GM19099 (cell line): Measurements from ENCODE around the gene JAK1.

ENCODE experiments used
- POLR2A ChIP-seq: IDR thresholded peaks from 3 replicates; pipeline ENCODE4 v1.6.1; 2011; ENCODE audit warnings: low read depth; ENCODE audit not compliant: insufficient read length; ENCODE audit errors: extremely low read depth

Gene JAK1

GRCh38 chr1:64941461-64942117, 24.8 kb downstream of the JAK1 start:
- no peak for TF ChIP-seq POLR2A

GRCh38 chr1:64940025-64940424, 26.3 kb downstream of the JAK1 start:
- no peak for TF ChIP-seq POLR2A

GRCh38 chr1:64938991-64939390, 27.4 kb downstream of the JAK1 start:
- TF ChIP-seq POLR2A, result no peak

GRCh38 chr1:64936956-64937355, 29.4 kb downstream of the JAK1 start:
- TF ChIP-seq POLR2A, result no peak

GRCh38 chr1:64935551-64936155, 30.7 kb downstream of the JAK1 start:
- TF ChIP-seq POLR2A, result no peak

GRCh38 chr1:64934878-64935275, 31.5 kb downstream of the JAK1 start:
- TF ChIP-seq POLR2A, result no peak

GRCh38 chr1:64934115-64934877, 32.1 kb downstream of the JAK1 start:
- TF ChIP-seq POLR2A, result no peak

GRCh38 chr1:64933296-64934070, 32.9 kb downstream of the JAK1 start:
- no peak for TF ChIP-seq POLR2A

GRCh38 chr1:64932962-64933295, 33.4 kb downstream of the JAK1 start:
- no peak for TF ChIP-seq POLR2A

GRCh38 chr1:64929221-64929620, 37.1 kb downstream of the JAK1 start:
- TF ChIP-seq POLR2A, result no peak

- no peak for TF ChIP-seq POLR2A
Measured at GRCh38 chr1:64928325-64928724, 38.0 kb downstream of the JAK1 start.

- TF ChIP-seq POLR2A, result no peak
Measured at GRCh38 chr1:64925594-64925993, 40.8 kb downstream of the JAK1 start.

- no peak for TF ChIP-seq POLR2A
Measured at GRCh38 chr1:64923294-64923718, 43.0 kb downstream of the JAK1 start.

- TF ChIP-seq POLR2A, result no peak
Measured at GRCh38 chr1:64922336-64922735, 44.0 kb downstream of the JAK1 start.

- no peak for TF ChIP-seq POLR2A
Measured at GRCh38 chr1:64921771-64922170, 44.6 kb downstream of the JAK1 start.

- TF ChIP-seq POLR2A, result no peak
Measured at GRCh38 chr1:64920941-64921589, 45.3 kb downstream of the JAK1 start.

GRCh38 chr1:64917907-64918306, 48.4 kb downstream of the JAK1 start:
- TF ChIP-seq POLR2A, result no peak
